Glutamatergic neuron (in vitro differentiated cells): Measurements from ENCODE around the gene GSN. TPM values are rescaled to one million over a fixed set of nuclear protein-coding genes. Genes with fewer than 3 reads are reported as not detected.

ENCODE experiments used
- DNase-seq: peaks from one replicate; pipeline ENCODE4 v3.0.0; 2022
- H3K27ac Mint-ChIP-seq: one replicate; pipeline ENCODE4 v1.8.0; 2020; ENCODE audit warnings: mild to moderate bottlenecking, mixed read lengths, inconsistent platforms; ENCODE audit not compliant: unreplicated experiment
- H3K27me3 Mint-ChIP-seq: one replicate; pipeline ENCODE4 v1.8.0; 2020; ENCODE audit warnings: mild to moderate bottlenecking, moderate library complexity, mixed read lengths, inconsistent platforms; ENCODE audit not compliant: unreplicated experiment
- H3K36me3 Mint-ChIP-seq: one replicate; pipeline ENCODE4 v1.8.0; 2020; ENCODE audit warnings: mild to moderate bottlenecking, mixed read lengths, inconsistent platforms; ENCODE audit not compliant: unreplicated experiment
- H3K4me1 Mint-ChIP-seq: one replicate; pipeline ENCODE4 v1.8.0; 2020; ENCODE audit warnings: mild to moderate bottlenecking, low read depth, mixed read lengths, inconsistent platforms; ENCODE audit not compliant: unreplicated experiment
- H3K4me3 Mint-ChIP-seq: one replicate; pipeline ENCODE4 v1.8.0; 2020; ENCODE audit warnings: mild to moderate bottlenecking, mixed read lengths, inconsistent platforms; ENCODE audit not compliant: unreplicated experiment
- H3K9me3 Mint-ChIP-seq: one replicate; pipeline ENCODE4 v1.8.0; 2020; ENCODE audit warnings: mild to moderate bottlenecking, moderate library complexity, mixed read lengths, inconsistent platforms; ENCODE audit not compliant: unreplicated experiment
- total RNA-seq: library from RNA; stranded (reverse); fragmentation: NEBNext Ultra II Directional; extraction: Animal tissue kit (Norgen Biotek cat#: 25700); gene quantifications from one replicate; pipeline ENCODE4 v1.2.1, GENCODE V29; 2021; ENCODE audit not compliant: unreplicated experiment
- TF ChIP-seq, protein P1 (sequence below): fragments of 200-600 bp; sonication (generic); IDR thresholded peaks from one replicate; pipeline ENCODE4 v1.5.0; 2021; ENCODE audit not compliant: partially characterized antibody, unreplicated experiment

GSN gene
- total RNA-seq, 1 donor from 2014 or later: 11.6 TPM

DNA sequence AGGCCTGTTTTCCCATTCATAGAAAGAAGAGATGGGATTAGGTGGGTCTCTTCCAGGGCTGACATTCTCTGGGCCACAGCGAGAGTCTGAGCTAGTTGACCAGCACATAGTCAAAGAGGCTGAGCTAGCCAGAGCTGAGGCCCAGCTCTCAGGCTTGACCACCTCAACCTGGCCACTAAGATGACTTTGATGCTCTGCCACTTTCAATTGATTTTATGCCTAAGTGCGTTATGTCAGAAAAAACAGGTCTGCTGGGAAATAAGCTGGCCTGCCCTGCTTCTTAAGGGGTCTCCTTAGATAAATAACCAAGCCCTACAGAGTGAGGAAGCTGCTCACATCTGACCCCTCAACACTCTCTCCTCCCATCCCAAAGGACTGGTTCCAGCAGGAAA is 46.3 kb upstream of the GSN start:
- H3K36me3 Mint-ChIP-seq: no peaks in the 10 kb centered on the region
- no peak overlapping the region for H3K27ac Mint-ChIP-seq
- H3K4me3 Mint-ChIP-seq: no peak overlapping the region
- DNase-seq: no peak
- no peaks in the 10 kb centered on the region for H3K9me3 Mint-ChIP-seq
- TF ChIP-seq, protein P1, sequence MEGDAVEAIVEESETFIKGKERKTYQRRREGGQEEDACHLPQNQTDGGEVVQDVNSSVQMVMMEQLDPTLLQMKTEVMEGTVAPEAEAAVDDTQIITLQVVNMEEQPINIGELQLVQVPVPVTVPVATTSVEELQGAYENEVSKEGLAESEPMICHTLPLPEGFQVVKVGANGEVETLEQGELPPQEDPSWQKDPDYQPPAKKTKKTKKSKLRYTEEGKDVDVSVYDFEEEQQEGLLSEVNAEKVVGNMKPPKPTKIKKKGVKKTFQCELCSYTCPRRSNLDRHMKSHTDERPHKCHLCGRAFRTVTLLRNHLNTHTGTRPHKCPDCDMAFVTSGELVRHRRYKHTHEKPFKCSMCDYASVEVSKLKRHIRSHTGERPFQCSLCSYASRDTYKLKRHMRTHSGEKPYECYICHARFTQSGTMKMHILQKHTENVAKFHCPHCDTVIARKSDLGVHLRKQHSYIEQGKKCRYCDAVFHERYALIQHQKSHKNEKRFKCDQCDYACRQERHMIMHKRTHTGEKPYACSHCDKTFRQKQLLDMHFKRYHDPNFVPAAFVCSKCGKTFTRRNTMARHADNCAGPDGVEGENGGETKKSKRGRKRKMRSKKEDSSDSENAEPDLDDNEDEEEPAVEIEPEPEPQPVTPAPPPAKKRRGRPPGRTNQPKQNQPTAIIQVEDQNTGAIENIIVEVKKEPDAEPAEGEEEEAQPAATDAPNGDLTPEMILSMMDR: no peak
- peaks cover 11% of the 10 kb centered on the region for H3K4me1 Mint-ChIP-seq
- no peaks in the 10 kb centered on the region for H3K27me3 Mint-ChIP-seq

DNA sequence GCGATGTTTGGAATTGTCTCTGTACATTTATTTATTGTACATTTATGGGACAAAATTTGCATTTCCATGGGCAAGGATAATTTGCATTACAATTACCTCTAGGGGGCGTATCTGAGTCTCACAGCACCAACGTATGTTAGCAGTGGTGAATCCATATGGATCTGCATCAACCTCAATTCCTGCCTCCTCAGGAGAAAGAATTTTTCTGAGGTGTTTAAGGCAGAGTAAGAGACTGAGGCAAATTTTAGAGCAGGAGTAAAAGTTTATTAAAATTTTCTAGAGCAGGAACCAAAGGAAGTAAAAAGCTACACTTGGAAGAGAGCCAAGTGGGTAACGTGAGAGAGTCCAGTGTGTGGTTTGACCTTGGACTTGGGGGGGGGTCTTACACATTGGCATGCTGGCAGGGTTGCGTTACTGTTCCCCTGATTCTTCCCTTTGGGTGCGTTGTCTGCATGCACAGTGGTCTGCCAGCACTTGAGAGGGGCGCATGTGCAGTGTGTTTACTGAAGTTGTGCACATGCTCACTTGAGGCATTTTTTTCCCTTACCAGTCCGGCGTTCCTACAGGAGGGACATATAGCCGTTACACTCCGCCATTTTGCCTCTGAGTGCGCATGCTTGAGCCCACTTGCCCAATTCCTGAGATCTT is 45.3 kb upstream of the GSN start:
- peak overlapping the region; percentile 22 for H3K27ac Mint-ChIP-seq
- H3K4me3 Mint-ChIP-seq: no peak overlapping the region
- H3K27me3 Mint-ChIP-seq: peaks cover 1% of the 10 kb centered on the region
- peaks cover 11% of the 10 kb centered on the region for H3K4me1 Mint-ChIP-seq
- TF ChIP-seq, protein P1: peak; percentile 82
- no peak for DNase-seq
- H3K9me3 Mint-ChIP-seq: no peaks in the 10 kb centered on the region
- no peaks in the 10 kb centered on the region for H3K36me3 Mint-ChIP-seq

DNA sequence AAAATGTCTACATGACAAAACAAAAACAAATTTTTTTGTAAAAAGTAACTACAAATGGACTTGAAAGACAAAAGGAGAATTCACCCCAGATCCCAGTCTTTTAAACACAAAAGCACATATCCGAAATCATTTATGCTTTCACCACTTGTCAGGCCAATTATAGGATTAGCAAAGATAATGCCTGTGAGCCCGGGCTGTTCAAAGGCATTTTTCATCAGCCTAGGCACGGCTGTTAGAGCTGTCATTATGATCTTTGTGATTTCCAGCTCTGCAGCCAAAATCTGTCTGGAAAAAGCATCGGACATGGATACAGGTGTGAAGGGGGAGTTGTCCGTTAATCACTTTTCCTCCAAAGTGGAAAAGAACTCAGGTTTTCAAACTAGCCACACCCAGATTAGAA is 42.7 kb upstream of the GSN start:
- no peak for DNase-seq
- H3K4me1 Mint-ChIP-seq: peaks cover 11% of the 10 kb centered on the region
- no peaks in the 10 kb centered on the region for H3K9me3 Mint-ChIP-seq
- H3K27ac Mint-ChIP-seq: no peak overlapping the region
- TF ChIP-seq, protein P1: no peak
- H3K27me3 Mint-ChIP-seq: peaks cover 1% of the 10 kb centered on the region
- H3K36me3 Mint-ChIP-seq: no peaks in the 10 kb centered on the region
- H3K4me3 Mint-ChIP-seq: no peak overlapping the region

DNA sequence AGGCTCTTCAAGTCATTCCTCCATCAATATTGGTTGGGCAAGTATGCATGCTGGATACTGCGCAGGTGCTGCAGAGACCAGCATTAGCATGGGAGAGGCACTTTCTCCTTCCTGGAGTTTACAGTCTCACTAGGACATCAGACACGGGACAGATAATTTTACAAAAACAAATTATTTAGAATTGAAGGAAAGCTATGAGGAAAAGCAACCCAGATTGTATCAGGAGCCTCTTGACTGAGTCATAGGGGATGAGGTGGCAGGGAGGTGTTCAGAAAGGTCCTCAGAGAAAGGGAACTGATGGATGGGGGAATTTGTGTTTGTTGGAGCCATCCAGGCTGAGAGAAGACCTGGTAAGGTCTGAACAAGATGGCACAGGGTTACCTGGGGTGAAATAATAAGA is 41.8 kb upstream of the GSN start:
- Mint-ChIP-seq H3K4me1 (peaks cover 6% of the 10 kb centered on the region), H3K27me3 (peaks cover 1% of the 10 kb centered on the region), H3K4me3 (no peak overlapping the region), H3K36me3 (no peaks in the 10 kb centered on the region), H3K9me3 (no peaks in the 10 kb centered on the region), H3K27ac (no peak overlapping the region)
- TF ChIP-seq, protein P1: no peak
- no peak for DNase-seq

DNA sequence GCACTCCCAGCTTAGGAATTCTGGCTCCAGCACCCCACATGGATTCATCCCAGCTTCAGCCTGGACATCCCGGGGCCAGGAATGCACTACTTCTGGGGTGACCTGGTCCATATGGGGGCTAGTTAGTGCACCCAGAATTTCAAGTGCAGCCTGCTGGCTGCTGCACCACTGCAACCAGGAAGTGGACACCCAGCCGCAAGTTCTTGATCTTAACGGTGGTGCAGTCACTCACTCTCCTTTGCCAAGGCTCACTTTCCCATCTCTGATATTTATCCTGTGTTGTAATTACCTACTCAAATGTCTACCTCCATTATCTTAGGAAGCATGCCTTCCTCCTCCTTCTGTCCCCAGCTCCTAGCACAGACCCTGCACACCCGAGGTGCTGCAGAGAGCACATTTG is 40.1 kb upstream of the GSN start:
- Mint-ChIP-seq H3K4me3 (no peak overlapping the region), H3K9me3 (no peaks in the 10 kb centered on the region), H3K27me3 (peaks cover 1% of the 10 kb centered on the region), H3K36me3 (no peaks in the 10 kb centered on the region), H3K4me1 (no peaks in the 10 kb centered on the region), H3K27ac (no peak overlapping the region)
- DNase-seq: no peak
- TF ChIP-seq, protein P1: no peak
